KOPT-K1 (cell line): ENCODE measurements around the gene RTBDN.

Experiments
- H3K27ac ChIP-seq: fragments of 200-600 bp; sonication (generic); 2 replicates; pipeline ENCODE4 v1.5.1; 2016; ENCODE audit warnings: antibody characterized with exemption, mild to moderate bottlenecking, low read depth, low read length; ENCODE audit not compliant: poor library complexity, severe bottlenecking
- H3K36me3 ChIP-seq: fragments of 200-600 bp; sonication (generic); 2 replicates; pipeline ENCODE4 v1.5.1; 2017; ENCODE audit warnings: antibody characterized with exemption, mild to moderate bottlenecking, low read length, moderate library complexity; ENCODE audit not compliant: insufficient read depth
- H3K9me3 ChIP-seq: fragments of 200-600 bp; sonication (generic); 2 replicates; pipeline ENCODE4 v1.5.1; 2017; ENCODE audit warnings: antibody characterized with exemption, low read length, mild to moderate bottlenecking; ENCODE audit not compliant: insufficient read depth, poor library complexity, severe bottlenecking

Gene RTBDN

GRCh38 chr19:12834566-12834943 lies at the start of gene RTBDN:
Gene RTBDN, minus strand, starts transcription at chr19:12834579. Its CDS starts 4,600 bp downstream, at chr19:12829979.
- Histone ChIP-seq H3K27ac (no peak within 1 kb of the TSS), H3K9me3 (no peaks in the 10 kb centered on the region), H3K36me3 (no peaks in the 10 kb centered on the region)

GRCh38 chr19:12882589-12882988 lies 48.2 kb upstream of the RTBDN start:
- Histone ChIP-seq H3K9me3 (peaks cover 21% of the 10 kb centered on the region), H3K27ac (no peak overlapping the region)

GRCh38 chr19:12881172-12881808 lies 46.9 kb upstream of the RTBDN start, which contains the start of gene DNASE2:
Gene DNASE2, minus strand, starts transcription at chr19:12881449. Its CDS starts 74 bp downstream, at chr19:12881375.
- Histone ChIP-seq H3K36me3 (peaks cover 15% of the 10 kb centered on the region; the same call in 1 of the 2 replicates), H3K9me3 (peaks cover 21% of the 10 kb centered on the region), H3K27ac (peak within 1 kb of the TSS; percentile 53)

More at GRCh38 chr19:12882589-12882988, 48.2 kb upstream of the RTBDN start:
- peaks cover 12% of the 10 kb centered on the region; the same call in 1 of the 2 replicates for H3K36me3 ChIP-seq

- Histone ChIP-seq H3K36me3 (peaks cover 15% of the 10 kb centered on the region; the same call in 1 of the 2 replicates), H3K9me3 (peaks cover 21% of the 10 kb centered on the region), H3K27ac (peak overlapping the region; percentile 53)
Observed at GRCh38 chr19:12880551-12881171, 46.3 kb upstream of the RTBDN start.

- Histone ChIP-seq H3K36me3 (peaks cover 21% of the 10 kb centered on the region; the same call in 1 of the 2 replicates), H3K27ac (no peak overlapping the region), H3K9me3 (peaks cover 8% of the 10 kb centered on the region)
Observed at GRCh38 chr19:12875086-12875485, 40.7 kb upstream of the RTBDN start.

GRCh38 chr19:12873891-12874745 lies 39.7 kb upstream of the RTBDN start:
- Histone ChIP-seq H3K27ac (no peak overlapping the region), H3K9me3 (peaks cover 8% of the 10 kb centered on the region), H3K36me3 (peaks cover 21% of the 10 kb centered on the region; the same call in 1 of the 2 replicates)

- peaks cover 15% of the 10 kb centered on the region; the same call in 1 of the 2 replicates for H3K36me3 ChIP-seq
- peaks cover 8% of the 10 kb centered on the region for H3K9me3 ChIP-seq
- no peak overlapping the region for H3K27ac ChIP-seq
Observed at GRCh38 chr19:12872941-12873890, 38.8 kb upstream of the RTBDN start.

- Histone ChIP-seq H3K27ac (no peak overlapping the region), H3K36me3 (peaks cover 9% of the 10 kb centered on the region; the same call in 1 of the 2 replicates), H3K9me3 (peaks cover 8% of the 10 kb centered on the region)
Observed at GRCh38 chr19:12872255-12872654, 37.9 kb upstream of the RTBDN start.

- Histone ChIP-seq H3K36me3 (peaks cover 9% of the 10 kb centered on the region; the same call in 1 of the 2 replicates), H3K27ac (no peak overlapping the region), H3K9me3 (peaks cover 8% of the 10 kb centered on the region)
Observed at GRCh38 chr19:12871681-12872080, 37.3 kb upstream of the RTBDN start.

- peaks cover 7% of the 10 kb centered on the region for H3K9me3 ChIP-seq
- no peak overlapping the region for H3K27ac ChIP-seq
- no peaks in the 10 kb centered on the region for H3K36me3 ChIP-seq
Observed at GRCh38 chr19:12868540-12869112, 34.2 kb upstream of the RTBDN start.

- no peaks in the 10 kb centered on the region for H3K36me3 ChIP-seq
- H3K27ac ChIP-seq, result no peak overlapping the region
- H3K9me3 ChIP-seq, result no peaks in the 10 kb centered on the region
Observed at GRCh38 chr19:12867120-12868099, 33.0 kb upstream of the RTBDN start.

- Histone ChIP-seq H3K36me3 (no peaks in the 10 kb centered on the region), H3K27ac (no peak overlapping the region), H3K9me3 (no peaks in the 10 kb centered on the region)
Observed at GRCh38 chr19:12866416-12867119, 32.2 kb upstream of the RTBDN start.
